ENCODE data around the gene KLF5.

Gene KLF5

GRCh38 chr13:73074014-73074413, 15.2 kb downstream of the KLF5 start:
- no peak for TF ChIP-seq CTCF (IDR thresholded peaks at IDR 0.05; ENCODE audit: insufficient read depth, missing control alignments)
- DNase-seq (ENCODE audit: insufficient read length, low spot score): no peak
- no peak for FAIRE-seq

GRCh38 chr13:73074926-73075325, 16.1 kb downstream of the KLF5 start:
- DNase-seq (ENCODE audit: insufficient read length, low spot score) (no peak), FAIRE-seq (no peak)
- no peak for TF ChIP-seq CTCF (IDR thresholded peaks at IDR 0.05; ENCODE audit: insufficient read depth, missing control alignments)

GRCh38 chr13:73075546-73075945, 16.7 kb downstream of the KLF5 start:
- no peak for TF ChIP-seq CTCF (IDR thresholded peaks at IDR 0.05; ENCODE audit: insufficient read depth, missing control alignments)
- no peak for FAIRE-seq
- no peak for DNase-seq (ENCODE audit: insufficient read length, low spot score)

GRCh38 chr13:73075954-73076353, 17.1 kb downstream of the KLF5 start:
- DNase-seq (ENCODE audit: insufficient read length, low spot score) (no peak), FAIRE-seq (no peak)
- TF ChIP-seq CTCF (IDR thresholded peaks at IDR 0.05; ENCODE audit: insufficient read depth, missing control alignments): no peak

- no peak for TF ChIP-seq CTCF (IDR thresholded peaks at IDR 0.05; ENCODE audit: insufficient read depth, missing control alignments)
- FAIRE-seq (no peak), DNase-seq (ENCODE audit: insufficient read length, low spot score) (no peak)
Measured at GRCh38 chr13:73077865-73078264, 19.1 kb downstream of the KLF5 start.

GRCh38 chr13:73079359-73079758, 20.6 kb downstream of the KLF5 start:
- no peak for TF ChIP-seq CTCF (IDR thresholded peaks at IDR 0.05; ENCODE audit: insufficient read depth, missing control alignments)
- DNase-seq (ENCODE audit: insufficient read length, low spot score): no peak
- FAIRE-seq: no peak

GRCh38 chr13:73081256-73081915, 22.6 kb downstream of the KLF5 start:
- no peak for DNase-seq (ENCODE audit: insufficient read length, low spot score)
- TF ChIP-seq CTCF (IDR thresholded peaks at IDR 0.05; ENCODE audit: insufficient read depth, missing control alignments): no peak
- FAIRE-seq: no peak
